Ishikawa (cell line): ENCODE data around the gene HOXC4.

Experiments used
- CEBPB ChIP-seq: IDR thresholded peaks from 2 replicates; pipeline ENCODE4 v1.6.1; 2012
- EGR1 ChIP-seq: IDR thresholded peaks from 2 replicates; pipeline ENCODE4 v1.6.1; 2012
- EP300 ChIP-seq: IDR thresholded peaks from 2 replicates; pipeline ENCODE4 v1.6.1; 2012; ENCODE audit warnings: borderline replicate concordance
- FOXM1 ChIP-seq: IDR thresholded peaks from 2 replicates; pipeline ENCODE4 v1.6.1; 2012; ENCODE audit warnings: low read depth, borderline replicate concordance
- NFIC ChIP-seq: IDR thresholded peaks from 2 replicates; pipeline ENCODE4 v1.6.1; 2012
- RAD21 ChIP-seq: IDR thresholded peaks from 2 replicates; pipeline ENCODE4 v1.6.1; 2012; ENCODE audit warnings: low read depth
- TAF1 ChIP-seq: IDR thresholded peaks from 2 replicates; pipeline ENCODE4 v1.6.1; 2012; ENCODE audit warnings: low read depth, mild to moderate bottlenecking
- TCF12 ChIP-seq: IDR thresholded peaks from 2 replicates; pipeline ENCODE4 v1.6.1; 2012; ENCODE audit warnings: low read depth
- TEAD4 ChIP-seq: IDR thresholded peaks from 2 replicates; pipeline ENCODE4 v1.6.1; 2012
- YY1 ChIP-seq: IDR thresholded peaks from 2 replicates; pipeline ENCODE4 v1.6.1; 2012; ENCODE audit warnings: low read depth
- TF ChIP-seq, protein P1 (sequence below): IDR thresholded peaks from 2 replicates; pipeline ENCODE4 v1.6.1; 2012; ENCODE audit warnings: low read depth, mild to moderate bottlenecking
- TF ChIP-seq, protein P2 (sequence below): IDR thresholded peaks from 2 replicates; pipeline ENCODE4 v1.6.1; 2012

DNA sequence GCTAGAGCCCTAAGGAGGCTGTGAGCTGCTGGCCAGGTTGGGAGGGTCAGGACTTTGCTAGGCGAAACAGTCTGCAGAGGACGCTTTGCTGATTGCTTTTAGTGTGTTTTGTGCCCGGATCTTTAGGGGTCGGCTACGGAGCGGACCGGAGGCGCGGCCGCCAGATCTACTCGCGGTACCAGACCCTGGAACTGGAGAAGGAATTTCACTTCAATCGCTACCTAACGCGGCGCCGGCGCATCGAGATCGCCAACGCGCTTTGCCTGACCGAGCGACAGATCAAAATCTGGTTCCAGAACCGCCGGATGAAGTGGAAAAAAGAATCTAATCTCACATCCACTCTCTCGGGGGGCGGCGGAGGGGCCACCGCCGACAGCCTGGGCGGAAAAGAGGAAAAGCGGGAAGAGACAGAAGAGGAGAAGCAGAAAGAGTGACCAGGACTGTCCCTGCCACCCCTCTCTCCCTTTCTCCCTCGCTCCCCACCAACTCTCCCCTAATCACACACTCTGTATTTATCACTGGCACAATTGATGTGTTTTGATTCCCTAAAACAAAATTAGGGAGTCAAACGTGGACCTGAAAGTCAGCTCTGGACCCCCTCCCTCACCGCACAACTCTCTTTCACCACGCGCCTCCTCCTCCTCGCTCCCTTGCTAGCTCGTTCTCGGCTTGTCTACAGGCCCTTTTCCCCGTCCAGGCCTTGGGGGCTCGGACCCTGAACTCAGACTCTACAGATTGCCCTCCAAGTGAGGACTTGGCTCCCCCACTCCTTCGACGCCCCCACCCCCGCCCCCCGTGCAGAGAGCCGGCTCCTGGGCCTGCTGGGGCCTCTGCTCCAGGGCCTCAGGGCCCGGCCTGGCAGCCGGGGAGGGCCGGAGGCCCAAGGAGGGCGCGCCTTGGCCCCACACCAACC is 23.9 kb upstream of the HOXC4 start:
- TF ChIP-seq, protein P1, sequence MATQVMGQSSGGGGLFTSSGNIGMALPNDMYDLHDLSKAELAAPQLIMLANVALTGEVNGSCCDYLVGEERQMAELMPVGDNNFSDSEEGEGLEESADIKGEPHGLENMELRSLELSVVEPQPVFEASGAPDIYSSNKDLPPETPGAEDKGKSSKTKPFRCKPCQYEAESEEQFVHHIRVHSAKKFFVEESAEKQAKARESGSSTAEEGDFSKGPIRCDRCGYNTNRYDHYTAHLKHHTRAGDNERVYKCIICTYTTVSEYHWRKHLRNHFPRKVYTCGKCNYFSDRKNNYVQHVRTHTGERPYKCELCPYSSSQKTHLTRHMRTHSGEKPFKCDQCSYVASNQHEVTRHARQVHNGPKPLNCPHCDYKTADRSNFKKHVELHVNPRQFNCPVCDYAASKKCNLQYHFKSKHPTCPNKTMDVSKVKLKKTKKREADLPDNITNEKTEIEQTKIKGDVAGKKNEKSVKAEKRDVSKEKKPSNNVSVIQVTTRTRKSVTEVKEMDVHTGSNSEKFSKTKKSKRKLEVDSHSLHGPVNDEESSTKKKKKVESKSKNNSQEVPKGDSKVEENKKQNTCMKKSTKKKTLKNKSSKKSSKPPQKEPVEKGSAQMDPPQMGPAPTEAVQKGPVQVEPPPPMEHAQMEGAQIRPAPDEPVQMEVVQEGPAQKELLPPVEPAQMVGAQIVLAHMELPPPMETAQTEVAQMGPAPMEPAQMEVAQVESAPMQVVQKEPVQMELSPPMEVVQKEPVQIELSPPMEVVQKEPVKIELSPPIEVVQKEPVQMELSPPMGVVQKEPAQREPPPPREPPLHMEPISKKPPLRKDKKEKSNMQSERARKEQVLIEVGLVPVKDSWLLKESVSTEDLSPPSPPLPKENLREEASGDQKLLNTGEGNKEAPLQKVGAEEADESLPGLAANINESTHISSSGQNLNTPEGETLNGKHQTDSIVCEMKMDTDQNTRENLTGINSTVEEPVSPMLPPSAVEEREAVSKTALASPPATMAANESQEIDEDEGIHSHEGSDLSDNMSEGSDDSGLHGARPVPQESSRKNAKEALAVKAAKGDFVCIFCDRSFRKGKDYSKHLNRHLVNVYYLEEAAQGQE, result no peak
- no peak for TF ChIP-seq TCF12
- no peak for TF ChIP-seq YY1
- no peak for TF ChIP-seq EP300
- no peak for TF ChIP-seq TAF1
- no peak for TF ChIP-seq RAD21
- TF ChIP-seq EGR1, result no peak
- TF ChIP-seq, protein P2, sequence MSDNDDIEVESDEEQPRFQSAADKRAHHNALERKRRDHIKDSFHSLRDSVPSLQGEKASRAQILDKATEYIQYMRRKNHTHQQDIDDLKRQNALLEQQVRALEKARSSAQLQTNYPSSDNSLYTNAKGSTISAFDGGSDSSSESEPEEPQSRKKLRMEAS, result no peak
- no peak for TF ChIP-seq CEBPB
- no peak for TF ChIP-seq FOXM1
- no peak for TF ChIP-seq TEAD4
- no peak for TF ChIP-seq NFIC
